Mucosa of stomach (tissue), 1 donor: ENCODE measurements around the gene UCP2.

Source experiments
- H3K27me3 ChIP-seq: one replicate; pipeline ENCODE4 v1.7.0; 2013; ENCODE audit warnings: mild to moderate bottlenecking, low read length; ENCODE audit not compliant: control insufficient read depth, insufficient read depth
- H3K36me3 ChIP-seq: one replicate; pipeline ENCODE4 v1.7.0; 2013; ENCODE audit warnings: low read length; ENCODE audit not compliant: control insufficient read depth, insufficient read depth
- H3K4me1 ChIP-seq: one replicate; pipeline ENCODE4 v1.7.0; 2013; ENCODE audit warnings: mild to moderate bottlenecking, low read length; ENCODE audit not compliant: control insufficient read depth, insufficient read depth
- H3K4me3 ChIP-seq: one replicate; pipeline ENCODE4 v1.7.0; 2013; ENCODE audit warnings: low read length
- H3K9ac ChIP-seq: one replicate; pipeline ENCODE4 v1.7.0; 2013; ENCODE audit warnings: mild to moderate bottlenecking, low read length, moderate library complexity
- H3K9me3 ChIP-seq: one replicate; pipeline ENCODE4 v1.7.0; 2013; ENCODE audit warnings: mild to moderate bottlenecking, low read length, moderate library complexity; ENCODE audit not compliant: control insufficient read depth
- donor health status: Pancreatic carcinoma.

UCP2 gene

GRCh38 chr11:74007691-74008372 lies 25.2 kb upstream of the UCP2 start:
- Histone ChIP-seq H3K4me1 (peaks cover 35% of the 10 kb centered on the region), H3K9ac (no peak overlapping the region), H3K9me3 (no peaks in the 10 kb centered on the region), H3K4me3 (no peak overlapping the region), H3K36me3 (no peaks in the 10 kb centered on the region), H3K27me3 (no peaks in the 10 kb centered on the region)

GRCh38 chr11:74006743-74007304 lies 24.2 kb upstream of the UCP2 start:
- H3K27me3 ChIP-seq, result no peaks in the 10 kb centered on the region
- no peak overlapping the region for H3K4me3 ChIP-seq
- no peak overlapping the region for H3K9ac ChIP-seq
- H3K36me3 ChIP-seq, result no peaks in the 10 kb centered on the region
- peaks cover 38% of the 10 kb centered on the region for H3K4me1 ChIP-seq
- no peaks in the 10 kb centered on the region for H3K9me3 ChIP-seq

DNA sequence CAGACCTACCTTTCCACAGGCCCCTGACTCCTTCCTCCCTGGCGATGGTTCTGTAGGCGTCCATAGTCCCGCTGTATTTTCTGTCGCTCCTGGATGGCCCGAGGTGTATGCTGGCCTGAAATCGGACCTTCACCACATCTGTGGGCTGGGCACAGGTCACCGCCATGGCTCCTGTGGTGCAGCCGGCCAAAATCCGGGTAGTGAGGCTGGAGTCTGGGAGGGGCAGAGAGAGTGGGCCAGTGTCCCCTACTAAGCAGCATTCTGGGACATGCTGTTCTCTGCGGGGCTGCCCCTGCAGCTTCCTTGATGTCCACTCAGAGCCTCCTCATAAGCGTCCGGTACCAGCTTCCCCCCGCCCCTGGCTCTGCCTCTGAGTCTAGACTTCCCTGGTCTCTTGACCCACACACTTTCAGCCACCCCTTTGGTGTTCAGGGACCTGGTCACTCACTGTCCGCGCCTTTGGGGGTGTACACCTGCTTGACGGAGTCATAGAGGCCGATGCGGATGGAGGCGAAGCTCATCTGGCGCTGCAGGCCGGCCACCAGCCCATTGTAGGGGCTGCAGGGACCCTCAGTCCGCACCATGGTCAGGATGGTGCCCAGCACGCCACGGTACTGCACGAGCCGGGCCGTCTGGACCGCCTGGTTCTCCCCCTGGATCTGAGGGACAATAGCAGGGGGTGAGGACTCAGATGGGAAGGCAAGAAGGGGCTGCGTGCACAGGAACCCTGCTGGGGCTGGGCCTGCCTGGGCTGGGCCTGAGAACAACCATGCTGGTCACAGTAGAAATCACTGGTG lies 23.3 kb upstream of the UCP2 start:
- Histone ChIP-seq H3K9ac (no peak overlapping the region), H3K36me3 (no peaks in the 10 kb centered on the region), H3K4me1 (peaks cover 39% of the 10 kb centered on the region), H3K27me3 (no peaks in the 10 kb centered on the region), H3K4me3 (no peak overlapping the region), H3K9me3 (no peaks in the 10 kb centered on the region)

GRCh38 chr11:74004759-74005615 lies 22.3 kb upstream of the UCP2 start:
- peaks cover 30% of the 10 kb centered on the region for H3K4me1 ChIP-seq
- no peaks in the 10 kb centered on the region for H3K9me3 ChIP-seq

GRCh38 chr11:74004046-74004695 lies 21.5 kb upstream of the UCP2 start:
- no peaks in the 10 kb centered on the region for H3K27me3 ChIP-seq
- no peaks in the 10 kb centered on the region for H3K9me3 ChIP-seq
- peaks cover 24% of the 10 kb centered on the region for H3K4me1 ChIP-seq
- no peak overlapping the region for H3K4me3 ChIP-seq
- no peak overlapping the region for H3K9ac ChIP-seq
- H3K36me3 ChIP-seq, result no peaks in the 10 kb centered on the region

More at GRCh38 chr11:74004759-74005615, 22.3 kb upstream of the UCP2 start:
- Histone ChIP-seq H3K36me3 (no peaks in the 10 kb centered on the region), H3K9ac (no peak overlapping the region), H3K27me3 (no peaks in the 10 kb centered on the region), H3K4me3 (no peak overlapping the region)

- Histone ChIP-seq H3K27me3 (no peaks in the 10 kb centered on the region), H3K4me1 (peaks cover 13% of the 10 kb centered on the region), H3K9ac (no peak overlapping the region), H3K4me3 (no peak overlapping the region), H3K9me3 (no peaks in the 10 kb centered on the region), H3K36me3 (no peaks in the 10 kb centered on the region)
Observed at GRCh38 chr11:74002832-74003231, 20.2 kb upstream of the UCP2 start.

- Histone ChIP-seq H3K27me3 (no peaks in the 10 kb centered on the region), H3K4me1 (peaks cover 13% of the 10 kb centered on the region), H3K9ac (no peak overlapping the region), H3K4me3 (no peak overlapping the region), H3K9me3 (no peaks in the 10 kb centered on the region), H3K36me3 (no peaks in the 10 kb centered on the region)
Observed at GRCh38 chr11:74001822-74002286, 19.2 kb upstream of the UCP2 start.

- Histone ChIP-seq H3K9me3 (no peaks in the 10 kb centered on the region), H3K36me3 (no peaks in the 10 kb centered on the region), H3K27me3 (no peaks in the 10 kb centered on the region), H3K4me1 (peaks cover 10% of the 10 kb centered on the region), H3K4me3 (no peak overlapping the region), H3K9ac (no peak overlapping the region)
Observed at GRCh38 chr11:74000307-74001133, 17.9 kb upstream of the UCP2 start.

- Histone ChIP-seq H3K27me3 (no peaks in the 10 kb centered on the region), H3K4me3 (no peak overlapping the region), H3K36me3 (no peaks in the 10 kb centered on the region), H3K9ac (no peak overlapping the region), H3K9me3 (no peaks in the 10 kb centered on the region), H3K4me1 (peaks cover 6% of the 10 kb centered on the region)
Observed at GRCh38 chr11:73999581-74000306, 17.1 kb upstream of the UCP2 start.

- Histone ChIP-seq H3K4me3 (no peak overlapping the region), H3K36me3 (no peaks in the 10 kb centered on the region), H3K9ac (no peak overlapping the region), H3K9me3 (no peaks in the 10 kb centered on the region), H3K4me1 (peaks cover 6% of the 10 kb centered on the region), H3K27me3 (no peaks in the 10 kb centered on the region)
Observed at GRCh38 chr11:73998846-73999575, 16.4 kb upstream of the UCP2 start.
